HG03045 (cell line): ENCODE results near the gene CDH23.

ENCODE experiments used
- ATAC-seq: cut with Tn5 transposase; IDR thresholded peaks from one replicate; pipeline ENCODE4 v1.9.1; 2021; ENCODE audit warnings: mild to moderate bottlenecking, moderate library complexity; ENCODE audit not compliant: unreplicated experiment

CDH23 gene

DNA sequence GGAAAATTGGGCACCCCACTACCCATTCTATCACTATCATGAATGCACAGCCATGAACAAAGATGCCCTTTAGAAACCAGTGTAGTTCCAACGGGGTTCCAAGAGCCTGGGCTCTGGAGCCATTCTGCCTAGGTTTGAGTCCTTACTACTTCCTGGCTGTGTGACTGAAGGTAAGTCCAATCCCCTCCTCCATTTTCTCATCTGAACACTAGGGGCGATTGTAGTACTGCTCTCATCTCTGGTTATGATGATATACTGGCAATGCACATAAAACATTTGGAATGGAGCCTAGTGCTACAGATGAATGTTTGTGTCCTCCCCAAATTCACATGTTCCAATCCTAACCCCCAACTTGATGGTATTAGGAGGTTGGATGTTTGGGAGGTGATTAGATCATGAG is 28.1 kb upstream of the CDH23 start:
- no peak for ATAC-seq

DNA sequence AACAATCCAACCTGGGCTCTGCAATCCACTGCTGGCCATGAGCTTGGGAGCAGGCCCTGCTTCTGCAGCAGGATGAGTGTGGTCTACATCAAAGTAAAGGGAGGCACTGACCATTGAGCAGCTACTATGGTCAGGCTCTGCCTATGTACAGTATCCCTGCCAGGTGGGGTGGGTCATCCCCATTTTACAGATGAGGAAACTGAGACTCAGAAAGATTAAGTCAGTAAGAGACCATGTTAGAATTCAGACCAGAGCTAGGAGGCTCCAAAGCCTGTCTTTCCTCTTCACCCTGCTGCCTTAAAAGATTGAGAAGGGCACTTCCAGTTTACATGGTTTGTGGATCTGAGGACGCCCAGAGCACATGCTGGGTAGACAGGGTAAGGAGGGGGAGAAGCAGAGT is 27.1 kb upstream of the CDH23 start:
- no peak for ATAC-seq

DNA sequence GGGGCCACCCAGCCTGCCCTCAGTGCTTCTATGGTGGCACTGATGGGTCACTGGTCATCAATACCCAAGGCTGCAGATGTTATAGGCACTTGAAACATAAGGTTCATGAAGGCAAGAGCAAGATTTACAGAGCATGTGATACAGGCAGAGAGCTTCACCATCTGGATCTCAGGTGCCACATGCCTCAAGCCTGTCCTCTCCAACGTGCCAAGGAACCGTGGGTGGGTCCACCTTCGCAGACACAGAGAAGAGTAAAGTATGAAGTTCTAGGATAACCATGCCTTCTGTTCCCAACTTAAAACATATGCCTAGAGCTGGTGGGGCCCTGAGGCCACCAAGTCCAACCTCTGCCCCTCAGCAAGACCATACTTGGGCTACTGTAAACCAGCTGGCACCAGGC is 26.7 kb upstream of the CDH23 start:
- no peak for ATAC-seq

DNA sequence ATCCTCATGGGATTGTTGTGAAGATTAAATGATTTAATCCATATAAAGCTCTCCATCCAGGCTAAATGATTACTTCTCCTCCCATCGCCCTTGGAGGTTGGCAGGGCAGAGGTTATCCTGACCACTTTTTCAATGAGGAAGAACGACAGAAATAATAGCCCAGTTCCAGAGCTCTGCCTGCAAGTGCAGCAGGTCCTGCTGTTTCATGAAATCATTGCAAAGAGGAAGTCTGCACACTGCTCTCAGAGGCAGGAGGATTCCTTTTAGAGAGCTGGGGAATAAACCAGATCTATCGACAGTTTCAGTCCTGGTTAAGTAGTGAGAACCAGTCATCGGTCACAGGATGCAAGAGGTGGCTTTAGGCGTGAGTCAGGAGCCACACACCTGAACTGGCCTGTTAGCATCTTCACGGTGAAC is 25.0 kb upstream of the CDH23 start:
- no peak for ATAC-seq

DNA sequence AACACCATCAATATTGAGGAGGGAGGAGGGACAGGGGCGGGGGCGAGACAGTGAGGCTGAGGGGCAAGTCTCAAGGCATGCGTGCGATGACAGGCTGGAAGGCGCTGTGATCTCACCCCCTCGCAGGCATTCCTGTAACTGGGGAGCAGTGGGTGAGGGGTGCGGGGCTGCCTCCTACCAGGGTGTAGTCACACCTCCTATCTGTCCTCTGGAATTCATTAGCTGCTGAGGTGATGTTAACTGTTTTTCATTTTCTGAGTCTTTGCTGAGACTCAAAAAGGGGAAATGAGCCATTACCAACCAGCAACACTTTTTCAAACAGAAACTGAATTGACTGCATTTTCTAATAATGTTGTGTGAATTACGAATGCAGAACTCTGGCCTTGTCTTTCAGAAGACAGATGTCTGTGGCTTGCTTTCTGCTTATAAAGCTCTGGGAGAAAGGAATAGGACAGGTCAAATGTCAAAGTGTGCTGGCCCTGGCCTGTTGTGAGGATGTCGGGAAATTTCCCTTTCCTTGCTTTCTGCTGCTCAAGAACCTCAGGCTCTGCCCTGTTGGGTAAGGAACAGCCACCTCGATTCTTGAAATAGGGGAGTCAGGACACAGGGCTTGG is 23.7 kb upstream of the CDH23 start:
- no peak for ATAC-seq

DNA sequence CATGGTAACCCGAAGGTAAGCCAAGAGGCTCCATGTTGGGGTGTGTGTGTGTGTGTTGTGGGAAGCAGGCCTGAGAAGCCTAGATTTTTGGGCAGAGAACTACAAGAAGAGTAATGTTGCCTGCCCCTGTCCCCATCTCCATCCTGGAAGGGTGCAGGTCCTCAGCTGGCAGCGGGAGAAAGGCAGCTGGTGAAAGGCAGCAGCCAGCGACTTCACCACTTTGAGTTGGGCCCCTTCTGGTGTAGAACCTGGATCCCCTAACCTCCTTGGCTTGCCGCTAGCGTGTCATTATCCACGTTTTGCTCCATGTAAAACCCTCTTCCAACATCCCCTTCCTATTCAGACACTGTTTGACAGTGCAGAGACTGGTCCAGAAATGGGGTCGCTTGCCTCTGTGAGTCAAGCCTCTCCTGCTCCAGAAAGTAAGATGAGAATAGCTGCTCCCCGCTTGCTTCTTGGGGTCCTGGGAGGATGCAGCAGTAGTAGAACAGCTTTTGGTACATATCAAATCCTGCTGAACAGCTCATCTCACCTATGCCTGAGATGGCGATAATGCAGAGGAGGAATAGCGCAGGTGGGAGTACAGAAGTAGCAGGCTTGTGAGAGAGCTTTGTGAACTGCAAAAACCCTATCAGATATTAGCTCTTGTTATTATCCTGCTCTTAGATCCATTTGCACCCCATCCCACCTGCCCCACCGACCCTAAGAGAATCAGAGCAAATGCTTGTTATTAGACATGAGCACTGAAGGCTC is 22.1 kb upstream of the CDH23 start:
- no peak for ATAC-seq

DNA sequence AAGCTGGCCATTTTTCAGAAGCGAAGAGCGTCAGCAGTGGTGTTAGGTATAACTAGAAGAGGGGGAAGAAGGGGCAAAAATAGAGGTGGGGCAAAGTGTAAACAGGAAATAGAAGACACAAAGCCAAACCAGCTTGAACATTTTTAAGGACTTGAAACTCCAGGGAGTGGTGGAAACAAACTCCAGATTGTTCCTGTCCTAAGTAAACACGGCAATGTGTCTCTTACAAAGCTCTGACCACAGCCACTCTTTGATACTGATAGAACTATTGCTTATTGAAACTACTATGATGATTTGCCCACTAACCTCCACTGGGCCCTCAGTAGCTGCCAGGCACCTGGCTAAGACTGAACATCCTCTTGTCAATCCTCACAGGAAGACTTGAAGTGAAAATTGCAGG is 20.8 kb upstream of the CDH23 start:
- no peak for ATAC-seq

DNA sequence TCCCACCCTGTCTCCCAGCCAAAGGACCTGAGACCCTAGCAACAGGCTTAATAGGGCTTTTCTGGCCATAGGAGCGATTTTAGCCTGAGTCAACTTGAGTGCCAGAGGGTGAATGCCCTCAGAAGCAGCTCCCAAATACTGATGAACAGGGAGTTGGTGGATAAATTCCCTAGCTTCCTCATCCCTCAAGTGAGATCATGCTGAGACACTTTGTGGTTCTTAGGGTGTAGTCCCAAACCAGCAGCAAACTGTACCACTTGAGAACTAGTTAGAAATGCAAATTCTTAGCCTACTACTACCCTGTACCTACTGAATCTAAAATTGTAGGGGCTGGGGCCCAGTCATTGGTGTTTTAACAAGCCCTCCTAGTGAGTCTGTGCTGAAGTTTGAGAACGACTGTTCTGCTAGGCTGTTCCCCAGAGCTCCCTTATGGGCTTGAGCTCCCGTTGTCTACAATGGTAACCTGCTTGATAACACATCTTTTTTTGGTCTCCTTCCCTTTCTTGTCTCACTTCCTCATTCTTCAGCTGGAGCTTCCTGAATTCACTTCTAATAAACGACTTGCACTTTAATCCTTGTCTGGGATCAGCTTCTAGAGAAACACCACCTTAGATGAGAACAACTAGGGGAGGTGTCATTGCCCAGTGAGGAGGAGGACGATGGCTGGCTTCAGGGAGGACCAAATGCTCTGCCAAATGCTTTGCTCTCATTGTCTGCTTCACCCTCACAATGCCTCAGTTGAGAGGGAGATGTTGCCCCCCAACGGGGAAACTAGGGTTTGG is 18.2 kb upstream of the CDH23 start:
- no peak for ATAC-seq

DNA sequence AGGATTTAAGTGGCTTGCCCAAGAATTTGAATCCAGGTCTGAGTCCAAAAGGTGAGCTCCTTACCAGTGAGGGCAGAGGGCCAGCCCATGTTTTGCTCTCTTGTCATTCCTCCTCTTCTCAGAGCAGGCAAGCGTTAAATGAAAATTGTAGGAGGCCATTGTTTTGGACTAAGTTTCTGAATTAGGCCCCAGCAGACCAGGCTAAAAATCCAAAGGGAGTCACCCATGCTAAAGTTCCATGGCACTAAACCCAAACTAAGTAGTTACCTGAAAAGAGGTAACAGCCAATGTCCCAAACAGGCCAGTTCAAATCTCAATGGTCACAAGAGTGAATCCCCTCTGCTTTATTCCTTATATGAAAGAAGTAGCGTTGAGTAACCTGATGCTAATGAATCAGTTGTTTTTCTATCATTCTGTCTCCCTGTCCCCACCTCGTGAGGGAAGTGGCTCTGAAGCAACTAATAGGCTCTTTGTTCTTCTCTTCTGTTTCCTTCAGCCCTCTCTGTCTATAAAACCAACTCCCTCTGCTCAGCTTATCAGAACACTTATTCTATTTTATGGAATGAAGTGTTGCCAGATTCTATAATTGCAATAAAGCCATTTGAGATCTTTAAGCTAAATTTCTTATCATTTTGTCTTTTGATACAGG is 17.5 kb upstream of the CDH23 start:
- ATAC-seq: no peak

DNA sequence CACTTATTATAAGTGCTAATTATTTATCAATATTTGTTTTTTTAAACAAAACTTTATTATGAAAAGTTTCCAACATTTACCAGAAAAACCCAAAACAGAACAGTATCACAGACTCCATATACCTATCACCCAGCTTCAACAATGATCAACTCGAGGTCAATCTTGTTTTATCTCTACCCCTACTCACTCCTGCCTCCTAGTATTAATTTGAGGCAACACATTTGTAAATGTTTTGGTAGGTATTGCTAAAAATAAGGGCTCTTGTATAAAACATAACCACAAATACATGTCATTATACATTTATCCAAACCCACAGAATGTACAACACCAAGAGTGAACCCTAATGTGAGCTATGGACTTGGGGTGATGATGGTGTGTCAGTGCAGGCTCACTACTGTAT is 15.9 kb upstream of the CDH23 start:
- no peak for ATAC-seq

DNA sequence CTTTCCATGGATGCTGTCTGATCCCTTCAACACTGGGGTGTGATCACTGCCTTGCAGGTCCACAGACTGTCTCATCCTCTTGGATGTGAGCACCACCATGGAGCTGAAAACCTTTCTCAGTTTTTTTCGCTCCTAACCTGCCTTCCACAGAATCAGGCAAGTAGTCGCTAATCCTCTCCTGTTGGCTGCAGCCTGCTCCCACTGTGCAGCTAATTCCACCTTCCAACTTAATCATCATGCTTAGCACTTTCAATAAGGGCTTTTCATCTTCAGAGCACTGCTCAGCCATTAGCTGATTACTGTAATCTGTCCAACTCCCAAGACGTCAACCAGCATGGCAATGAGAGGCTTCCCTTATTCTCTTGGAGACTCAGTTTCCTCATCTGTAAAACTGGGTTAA is 15.1 kb upstream of the CDH23 start:
- ATAC-seq: no peak

DNA sequence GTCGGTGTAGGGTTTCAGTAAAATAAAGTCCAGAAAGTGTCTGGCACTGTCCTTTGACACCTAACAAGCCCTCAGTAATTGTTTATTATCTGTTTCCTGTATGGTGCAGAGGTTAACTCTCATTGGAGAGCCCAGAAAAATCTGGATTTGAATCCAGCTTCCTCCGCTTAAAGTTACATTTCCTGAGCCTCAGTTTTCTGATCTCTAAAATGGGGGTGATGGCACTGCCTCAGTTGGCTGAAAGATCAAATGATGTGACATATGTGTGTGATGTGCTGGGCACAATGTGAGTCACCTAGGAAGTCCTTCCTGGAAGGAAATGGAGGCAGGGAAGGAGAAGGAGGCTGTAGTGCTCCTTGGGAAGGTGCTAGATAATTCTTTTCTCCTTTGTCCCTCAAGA is 14.7 kb upstream of the CDH23 start:
- ATAC-seq: no peak

DNA sequence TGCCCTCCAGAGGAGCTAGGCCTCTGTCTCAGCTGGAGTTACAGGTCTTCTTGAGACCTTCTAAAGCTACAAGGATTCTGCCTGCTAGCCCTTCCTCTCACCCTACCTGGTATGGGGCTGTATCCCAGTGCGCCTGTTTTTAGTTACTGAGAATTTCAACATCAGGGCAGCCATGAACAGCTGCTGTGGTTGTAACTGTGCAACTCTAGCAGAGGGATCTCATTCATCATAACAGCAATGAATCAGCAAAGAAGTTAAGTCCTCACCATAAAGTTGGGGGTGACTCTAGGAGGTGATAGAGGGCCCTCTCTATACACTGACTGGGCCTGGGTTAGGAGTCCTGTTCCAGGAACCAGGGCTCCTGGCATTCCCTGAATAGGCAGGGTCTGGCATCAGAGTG is 14.0 kb upstream of the CDH23 start:
- ATAC-seq: no peak

DNA sequence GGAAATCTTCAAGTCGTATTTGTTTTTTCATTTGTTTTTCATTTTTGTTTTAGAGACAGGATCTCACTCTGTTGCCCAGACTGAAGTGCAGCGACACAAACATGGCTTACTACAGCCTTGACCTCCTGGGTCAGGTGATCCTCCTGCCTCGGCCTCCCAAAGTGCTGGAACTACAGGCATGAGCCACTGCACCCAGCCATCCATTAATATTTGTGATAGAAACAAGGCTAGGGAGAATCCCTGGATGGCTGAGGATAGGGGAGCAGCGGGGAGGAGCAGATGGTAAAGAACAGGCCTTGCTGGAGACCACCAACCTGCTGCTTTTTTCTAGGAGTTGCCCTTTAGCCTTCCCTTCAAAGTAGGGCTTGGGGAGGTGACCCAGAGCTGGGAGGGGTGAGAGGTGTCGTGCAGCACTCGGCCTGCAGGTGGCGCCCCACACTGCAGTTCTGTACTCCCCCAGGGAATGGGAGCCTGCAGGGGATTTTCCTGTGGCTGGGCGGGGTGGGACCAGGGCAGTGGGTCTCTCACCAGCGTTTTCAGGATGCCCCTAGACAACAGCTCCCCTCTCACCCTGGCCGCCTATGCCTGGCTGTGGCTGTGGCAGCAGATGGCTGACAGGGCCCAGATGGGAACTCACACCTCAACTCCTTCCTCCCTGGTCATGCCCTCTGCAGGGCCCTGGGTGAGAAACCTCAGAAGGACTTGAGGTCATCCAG is 12.6 kb upstream of the CDH23 start:
- ATAC-seq: no peak

DNA sequence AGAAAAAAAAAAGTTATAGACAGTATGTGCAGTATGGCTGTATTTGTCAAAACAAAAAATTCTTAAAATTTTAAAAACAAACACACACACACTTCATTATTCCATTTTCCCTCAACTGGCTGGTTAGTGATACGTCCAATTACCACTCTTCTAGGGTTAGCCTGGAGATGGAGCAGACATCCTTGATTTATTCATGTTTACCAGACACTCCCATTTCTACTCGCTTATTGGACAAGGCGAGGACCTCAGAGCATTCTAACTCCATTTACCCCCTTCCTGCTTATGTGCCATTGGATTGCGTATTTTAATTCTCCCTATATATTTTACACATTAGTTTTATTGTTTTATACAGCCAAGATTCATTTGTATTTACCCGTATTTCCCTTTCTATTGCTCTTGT is 8.5 kb upstream of the CDH23 start:
- no peak for ATAC-seq

DNA sequence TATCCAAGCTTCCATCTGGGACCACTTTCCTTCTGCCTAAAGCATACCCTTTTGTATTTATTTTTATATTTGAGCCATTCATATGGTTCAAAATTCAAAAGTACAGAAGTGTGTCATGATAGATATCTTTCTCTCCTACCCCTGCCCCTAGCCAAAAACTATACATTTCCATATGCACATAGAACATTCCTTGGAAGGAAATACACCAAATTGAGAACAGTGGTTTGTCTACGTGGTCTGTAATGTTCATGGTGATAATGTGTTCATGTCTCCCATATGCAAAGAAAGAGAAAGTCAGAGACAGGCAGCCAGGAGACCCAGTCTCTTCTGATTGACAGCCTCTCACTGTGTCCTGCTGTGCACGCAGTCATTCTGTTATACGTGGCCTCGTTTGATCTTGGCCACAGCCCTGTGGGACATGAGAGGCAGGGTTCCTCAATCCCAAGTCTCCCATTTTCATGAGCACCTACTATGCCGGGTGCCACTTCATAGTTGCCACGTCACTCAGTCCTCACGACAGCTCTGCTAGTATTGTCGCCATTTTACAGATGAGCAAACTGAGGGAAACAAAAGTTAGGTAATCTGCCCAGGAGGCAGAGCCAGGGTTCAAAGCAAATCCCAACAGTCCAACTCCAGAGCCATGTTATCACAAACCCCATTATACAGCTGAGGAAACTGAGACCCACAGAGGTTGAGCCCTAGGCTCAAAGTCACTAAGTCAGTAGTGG is 8.0 kb upstream of the CDH23 start:
- no peak for ATAC-seq

DNA sequence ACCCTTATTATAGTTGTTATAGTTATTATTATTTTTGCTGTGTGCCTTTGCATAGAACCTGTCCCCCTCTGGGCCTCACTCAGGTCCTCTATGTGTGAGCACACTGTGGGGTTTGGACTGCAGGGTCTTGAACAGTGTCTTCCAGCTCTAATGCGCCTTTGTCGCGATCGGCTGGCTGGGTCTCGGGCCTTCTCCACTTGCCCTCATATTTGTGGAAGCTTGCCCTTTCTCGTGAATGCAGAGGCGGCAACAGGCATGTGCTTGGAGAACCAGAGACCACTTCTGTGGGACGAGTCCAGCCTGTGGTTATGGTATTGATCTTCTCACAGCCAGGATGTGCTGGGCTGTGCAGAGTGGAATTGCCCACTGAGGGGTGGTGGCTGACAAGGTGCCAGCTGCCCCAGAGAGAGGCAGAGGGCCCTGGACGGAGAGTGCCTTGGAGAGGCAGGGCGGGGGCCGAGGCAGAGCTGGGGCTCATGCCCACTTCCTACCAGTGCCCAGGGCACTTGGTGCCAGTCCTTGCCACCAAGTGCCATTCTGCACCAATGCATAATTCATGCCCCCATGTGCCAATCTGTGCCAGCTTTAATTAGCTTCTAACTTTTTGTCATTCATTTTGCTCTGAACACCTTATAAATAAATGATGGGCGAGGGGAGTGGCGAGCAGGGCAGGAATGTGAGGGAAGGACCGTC is 6.8 kb upstream of the CDH23 start:
- no peak for ATAC-seq

DNA sequence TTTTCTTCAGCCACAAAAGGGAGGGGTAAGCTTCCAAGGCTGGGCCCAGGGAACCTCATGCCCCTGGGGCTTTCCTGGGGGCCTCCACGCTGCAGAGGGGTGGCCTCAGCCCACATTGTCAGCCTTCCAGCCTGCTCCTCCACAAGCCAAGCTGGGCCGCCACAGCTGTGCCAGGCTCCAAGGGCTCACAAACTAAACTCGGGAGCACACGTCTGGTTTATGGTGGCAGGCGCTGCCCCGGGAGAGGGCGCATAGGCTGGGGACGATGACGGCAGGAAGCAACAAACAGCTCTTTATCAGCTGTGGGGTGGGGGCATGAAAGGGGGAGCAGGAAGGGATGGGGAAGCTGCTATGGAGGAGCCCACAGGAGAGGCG is 6.3 kb upstream of the CDH23 start:
- ATAC-seq: no peak

DNA sequence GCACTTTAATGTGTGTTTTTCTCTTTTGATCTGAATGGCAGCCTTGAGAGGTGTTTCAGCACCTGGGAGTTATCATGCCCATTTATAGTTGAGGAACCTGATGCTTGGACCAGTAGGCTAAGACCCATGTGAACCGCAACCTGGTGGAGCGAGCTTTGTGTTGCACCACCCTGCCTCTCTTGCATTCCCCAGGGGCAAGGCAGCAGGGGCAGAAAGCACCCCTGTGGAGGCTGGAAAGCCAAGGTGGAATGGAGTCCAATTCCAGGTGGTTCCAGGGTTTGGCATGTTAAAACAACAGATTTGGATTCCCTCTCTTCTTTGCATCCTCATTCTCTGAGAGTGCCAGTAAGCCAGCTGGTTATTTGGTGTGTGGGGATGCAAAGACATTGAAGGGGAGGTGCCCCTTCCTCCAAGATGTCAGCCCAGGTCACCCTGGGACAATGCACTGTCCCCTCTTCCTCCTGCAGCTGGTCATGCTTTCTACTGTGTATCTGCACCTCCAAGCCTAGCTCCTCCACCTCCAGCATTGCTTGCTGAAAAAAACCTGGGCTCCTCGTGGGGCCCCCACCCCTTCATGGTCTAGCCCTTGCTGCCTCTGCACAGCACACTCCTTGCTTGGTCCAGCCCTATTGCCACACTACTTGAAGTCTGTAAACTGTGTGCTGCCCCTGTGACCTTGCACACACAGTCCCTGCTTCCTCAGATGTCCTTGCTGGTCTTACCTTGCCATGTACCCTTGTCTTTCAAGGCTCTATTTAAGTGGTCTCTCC is 5.6 kb upstream of the CDH23 start:
- ATAC-seq: no peak
